ENCODE results near the gene CARMIL1.

Gene CARMIL1

GRCh38 chr6:25453288-25453687 is 174.1 kb downstream of the CARMIL1 start:
- H3K4me1 ChIP-seq (ENCODE audit: insufficient read depth, low read length, poor library complexity, severe bottlenecking): peaks cover 36% of the 10 kb centered on the region
- H3K36me3 ChIP-seq (ENCODE audit: insufficient read depth, low read length): no peaks in the 10 kb centered on the region
- no peak overlapping the region for H3K4me2 ChIP-seq (ENCODE audit: low read depth, low read length, poor library complexity, severe bottlenecking)
- no peak for TF ChIP-seq CTCF (conservative IDR thresholded peaks at IDR 0.05; ENCODE audit: low read length)
- no peak for TF ChIP-seq EZH2phosphoT487 (IDR thresholded peaks at IDR 0.05; ENCODE audit: borderline replicate concordance)
- no peak overlapping the region for H3K4me3 ChIP-seq (ENCODE audit: low read length, poor library complexity, severe bottlenecking)
- 0 out of 2 replicates have a peak, but pooled peaks cover 5% of the 10 kb centered on the region for H3F3A ChIP-seq (ENCODE audit: low read depth)
- no peak overlapping the region for H2AFZ ChIP-seq (ENCODE audit: low read length)
- no peaks in the 10 kb centered on the region for H4K20me1 ChIP-seq (ENCODE audit: insufficient read depth, low read length, poor library complexity, severe bottlenecking)
- H3K79me2 ChIP-seq (ENCODE audit: insufficient read depth, low read length): no peaks in the 10 kb centered on the region
- H3K27me3 ChIP-seq (ENCODE audit: insufficient read depth, low read length, poor library complexity, severe bottlenecking): no peaks in the 10 kb centered on the region
- H3K9me2 ChIP-seq (replicated peaks; ENCODE audit: low read depth, low read length): no peaks in the 10 kb centered on the region
- H3K9me3 ChIP-seq (ENCODE audit: insufficient read depth, low read depth, low read length): no peaks in the 10 kb centered on the region
- H3K9ac ChIP-seq (ENCODE audit: low read depth, low read length, poor library complexity, severe bottlenecking): no peak overlapping the region

- Histone ChIP-seq H3K9me3 (ENCODE audit: insufficient read depth, low read depth, low read length) (no peaks in the 10 kb centered on the region), H3K4me2 (ENCODE audit: low read depth, low read length, poor library complexity, severe bottlenecking) (no peak overlapping the region), H3F3A (ENCODE audit: low read depth) (0 out of 2 replicates have a peak, but pooled peaks cover 5% of the 10 kb centered on the region), H3K27me3 (ENCODE audit: insufficient read depth, low read length, poor library complexity, severe bottlenecking) (no peaks in the 10 kb centered on the region), H2AFZ (ENCODE audit: low read length) (no peak overlapping the region), H3K79me2 (ENCODE audit: insufficient read depth, low read length) (no peaks in the 10 kb centered on the region), H3K4me3 (ENCODE audit: low read length, poor library complexity, severe bottlenecking) (no peak overlapping the region), H3K36me3 (ENCODE audit: insufficient read depth, low read length) (no peaks in the 10 kb centered on the region), H3K4me1 (ENCODE audit: insufficient read depth, low read length, poor library complexity, severe bottlenecking) (peaks cover 32% of the 10 kb centered on the region), H3K9me2 (replicated peaks; ENCODE audit: low read depth, low read length) (no peaks in the 10 kb centered on the region), H4K20me1 (ENCODE audit: insufficient read depth, low read length, poor library complexity, severe bottlenecking) (no peaks in the 10 kb centered on the region), H3K9ac (ENCODE audit: low read depth, low read length, poor library complexity, severe bottlenecking) (no peak overlapping the region)
- no peak for TF ChIP-seq CTCF (conservative IDR thresholded peaks at IDR 0.05; ENCODE audit: low read length)
- no peak for TF ChIP-seq EZH2phosphoT487 (IDR thresholded peaks at IDR 0.05; ENCODE audit: borderline replicate concordance)
Observed at GRCh38 chr6:25454136-25454535, 175.0 kb downstream of the CARMIL1 start.

- H3K36me3 ChIP-seq (ENCODE audit: insufficient read depth, low read length): no peaks in the 10 kb centered on the region
- no peak overlapping the region for H2AFZ ChIP-seq (ENCODE audit: low read length)
- H4K20me1 ChIP-seq (ENCODE audit: insufficient read depth, low read length, poor library complexity, severe bottlenecking): no peaks in the 10 kb centered on the region
- 0 out of 2 replicates have a peak, but pooled peaks cover 3% of the 10 kb centered on the region for H3F3A ChIP-seq (ENCODE audit: low read depth)
- H3K27me3 ChIP-seq (ENCODE audit: insufficient read depth, low read length, poor library complexity, severe bottlenecking): no peaks in the 10 kb centered on the region
- no peaks in the 10 kb centered on the region for H3K9me2 ChIP-seq (replicated peaks; ENCODE audit: low read depth, low read length)
- H3K9ac ChIP-seq (ENCODE audit: low read depth, low read length, poor library complexity, severe bottlenecking): no peak overlapping the region
- H3K9me3 ChIP-seq (ENCODE audit: insufficient read depth, low read depth, low read length): no peaks in the 10 kb centered on the region
- no peaks in the 10 kb centered on the region for H3K79me2 ChIP-seq (ENCODE audit: insufficient read depth, low read length)
- H3K4me1 ChIP-seq (ENCODE audit: insufficient read depth, low read length, poor library complexity, severe bottlenecking): peaks cover 14% of the 10 kb centered on the region
- no peak overlapping the region for H3K4me3 ChIP-seq (ENCODE audit: low read length, poor library complexity, severe bottlenecking)
- H3K4me2 ChIP-seq (ENCODE audit: low read depth, low read length, poor library complexity, severe bottlenecking): no peak overlapping the region
- TF ChIP-seq CTCF (conservative IDR thresholded peaks at IDR 0.05; ENCODE audit: low read length) (no peak), EZH2phosphoT487 (IDR thresholded peaks at IDR 0.05; ENCODE audit: borderline replicate concordance) (no peak)
Observed at GRCh38 chr6:25456249-25457040, 177.3 kb downstream of the CARMIL1 start.
